ENCODE data around the gene DMXL1. TPM values are rescaled to one million over a fixed set of nuclear protein-coding genes. Genes with fewer than 3 reads are reported as not detected.

The DMXL1 gene
- total and polyA plus RNA-seq, 11 donors, result 8.2 to 39.0 (median 27.0) TPM

DNA sequence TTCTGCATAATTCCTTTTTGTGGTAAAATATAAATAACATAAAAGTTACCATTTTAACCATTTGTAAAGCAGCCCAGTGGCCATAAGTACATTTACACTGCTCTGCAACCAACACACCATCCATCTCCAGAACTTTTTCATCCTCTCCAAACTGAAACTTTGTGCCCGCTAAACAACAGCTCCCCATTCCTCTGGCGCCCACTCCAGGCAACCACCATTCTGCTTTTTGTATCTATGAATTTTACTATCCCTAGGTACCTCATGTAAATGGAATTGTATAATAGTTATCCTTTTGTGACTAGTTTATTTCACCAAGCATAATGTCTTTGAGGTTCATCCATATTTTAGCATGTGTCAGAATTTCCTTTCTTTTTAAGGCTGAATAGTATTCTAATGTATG lies 141.1 kb downstream of the DMXL1 start:
- ATAC-seq, result no peak

DNA sequence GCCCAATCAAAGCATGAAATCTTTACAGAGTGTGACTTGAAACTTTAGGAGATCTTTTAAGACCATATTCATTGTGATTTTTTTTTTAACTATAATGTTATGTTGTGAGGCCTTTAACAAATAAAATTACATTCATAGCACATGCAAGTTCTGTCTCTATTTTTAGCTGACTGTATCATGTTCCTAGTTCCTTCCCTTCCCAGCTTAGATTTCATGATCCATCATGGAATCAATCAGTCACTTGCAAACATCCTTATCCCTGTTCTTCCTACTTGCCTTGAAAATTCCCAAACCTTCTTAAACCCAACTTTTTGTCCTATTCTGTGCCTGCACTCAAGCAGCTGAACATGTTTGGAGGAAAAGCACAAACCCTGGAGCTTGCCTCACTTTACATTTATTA lies 141.8 kb downstream of the DMXL1 start:
- ATAC-seq (no peak), DNase-seq (no peak)
- Histone ChIP-seq H3K4me1 (peaks cover 0 to 4% (median 0%) of the 10 kb centered on the region in 12 donors), H3K27ac (no peak overlapping the region), H3K36me3 (peaks cover 0 to 45% (median 15%) of the 10 kb centered on the region in 9 donors), H3K4me3 (no peak overlapping the region), H3K27me3 (no peaks in the 10 kb centered on the region), H3K9me3 (no peaks in the 10 kb centered on the region)
- intact Hi-C loops (cut with DNase I), result loop anchor here in 1 of 10 donors (10.0 kb wide), 1 partner anchor 52 kb away; no protein-coding TSS in a partner anchor
- TF ChIP-seq CTCF (IDR thresholded peaks at IDR 0.05) (no peak), POLR2A (IDR thresholded peaks at IDR 0.05) (no peak)

More for the DNA sequence above, 141.1 kb downstream of the DMXL1 start:
- TF ChIP-seq CTCF (IDR thresholded peaks at IDR 0.05) (no peak), POLR2A (IDR thresholded peaks at IDR 0.05) (no peak)
- DNase-seq, result no peak
- no peak overlapping the region for H3K4me3 ChIP-seq
- intact Hi-C loops (cut with DNase I), result loop anchor here in 1 of 10 donors (10.0 kb wide), 1 partner anchor 53 kb away; no protein-coding TSS in a partner anchor
- H3K27ac ChIP-seq, result no peak overlapping the region
- H3K27me3 ChIP-seq, result no peaks in the 10 kb centered on the region
- peaks cover 0 to 46% (median 10%) of the 10 kb centered on the region in 9 donors for H3K36me3 ChIP-seq
- WGBS, 4 donors, result 95 to 98% (median 97%) methylated on average over 2 of the region's 2 CpGs
- H3K9me3 ChIP-seq, result no peaks in the 10 kb centered on the region
- H3K4me1 ChIP-seq, result peaks cover 0 to 4% (median 0%) of the 10 kb centered on the region in 12 donors

DNA sequence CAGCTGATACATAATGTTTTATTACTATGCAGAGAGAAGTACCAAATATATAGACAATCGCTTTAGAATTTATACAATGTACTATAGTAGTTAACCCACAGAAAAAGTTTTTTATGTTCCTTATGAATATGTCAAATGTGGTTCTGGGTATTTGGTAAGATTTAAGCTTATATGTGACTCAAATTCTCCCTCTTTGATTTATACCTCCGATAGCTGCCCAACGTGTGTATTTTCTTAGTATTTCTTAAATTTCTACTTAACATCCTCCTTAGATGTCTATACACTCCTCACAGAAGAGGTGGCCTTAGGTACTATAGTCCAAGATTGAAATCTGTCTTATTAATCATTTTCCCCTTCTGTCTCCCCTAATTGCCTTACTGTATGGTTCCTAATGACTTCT lies 146.3 kb downstream of the DMXL1 start:
- Histone ChIP-seq H3K27ac (no peak overlapping the region), H3K4me3 (no peak overlapping the region), H3K27me3 (no peaks in the 10 kb centered on the region), H3K4me1 (peaks cover 0 to 4% (median 0%) of the 10 kb centered on the region in 12 donors), H3K9me3 (no peaks in the 10 kb centered on the region), H3K36me3 (peaks cover 0 to 73% (median 40%) of the 10 kb centered on the region in 9 donors)
- TF ChIP-seq CTCF (IDR thresholded peaks at IDR 0.05) (no peak), POLR2A (IDR thresholded peaks at IDR 0.05) (no peak)
- DNase-seq (no peak), ATAC-seq (no peak)
- intact Hi-C loops (cut with DNase I), result loop anchor here in 1 of 10 donors (10.0 kb wide), 1 partner anchor 48 kb away; no protein-coding TSS in a partner anchor
- WGBS, 4 donors, result 92 to 97% (median 96%) methylated on average over 3 of the region's 3 CpGs

- Histone ChIP-seq H3K36me3 (peaks cover 0 to 88% (median 49%) of the 10 kb centered on the region in 9 donors), H3K9me3 (no peaks in the 10 kb centered on the region), H3K4me3 (no peak overlapping the region), H3K27ac (no peak overlapping the region), H3K4me1 (peaks cover 0 to under 1% (median 0%) of the 10 kb centered on the region in 12 donors), H3K27me3 (no peaks in the 10 kb centered on the region)
- DNase-seq (no peak), ATAC-seq (no peak)
- 91 to 94% (median 93%) methylated on average over 6 of the region's 6 CpGs for WGBS, 4 donors
- intact Hi-C loops (cut with DNase I), result loop anchor here in 1 of 10 donors (10.0 kb wide), 1 partner anchor 46 kb away; no protein-coding TSS in a partner anchor
- TF ChIP-seq CTCF (IDR thresholded peaks at IDR 0.05), result no peak
- no peak for TF ChIP-seq POLR2A (IDR thresholded peaks at IDR 0.05)
Observed at GRCh38 chr5:119218830-119219782, 148.2 kb downstream of the DMXL1 start.

Data from heart left ventricle (tissue), 16 donors.